Ishikawa (cell line): ENCODE results near the gene ANKRD13A.

Source experiments
- CEBPB ChIP-seq: IDR thresholded peaks from 2 replicates; pipeline ENCODE4 v1.6.1; 2012
- CREB1 ChIP-seq: IDR thresholded peaks from 2 replicates; pipeline ENCODE4 v1.6.1; 2012; ENCODE audit warnings: low read depth
- EGR1 ChIP-seq: IDR thresholded peaks from 2 replicates; pipeline ENCODE4 v1.6.1; 2012
- EP300 ChIP-seq: IDR thresholded peaks from 2 replicates; pipeline ENCODE4 v1.6.1; 2012; ENCODE audit warnings: borderline replicate concordance
- FOXM1 ChIP-seq: IDR thresholded peaks from 2 replicates; pipeline ENCODE4 v1.6.1; 2012; ENCODE audit warnings: low read depth, borderline replicate concordance
- MAX ChIP-seq: IDR thresholded peaks from 2 replicates; pipeline ENCODE4 v1.6.1; 2012
- NFIC ChIP-seq: IDR thresholded peaks from 2 replicates; pipeline ENCODE4 v1.6.1; 2012
- RAD21 ChIP-seq: IDR thresholded peaks from 2 replicates; pipeline ENCODE4 v1.6.1; 2012; ENCODE audit warnings: low read depth
- REST ChIP-seq: IDR thresholded peaks from 2 replicates; pipeline ENCODE4 v1.6.1; 2012; ENCODE audit warnings: low read depth, mild to moderate bottlenecking
- TAF1 ChIP-seq: IDR thresholded peaks from 2 replicates; pipeline ENCODE4 v1.6.1; 2012; ENCODE audit warnings: low read depth, mild to moderate bottlenecking
- TCF12 ChIP-seq: IDR thresholded peaks from 2 replicates; pipeline ENCODE4 v1.6.1; 2012; ENCODE audit warnings: low read depth
- TEAD4 ChIP-seq: IDR thresholded peaks from 2 replicates; pipeline ENCODE4 v1.6.1; 2012
- USF1 ChIP-seq: IDR thresholded peaks from 2 replicates; pipeline ENCODE4 v1.6.1; 2012
- YY1 ChIP-seq: IDR thresholded peaks from 2 replicates; pipeline ENCODE4 v1.6.1; 2012; ENCODE audit warnings: low read depth
- ZBTB7A ChIP-seq: IDR thresholded peaks from 2 replicates; pipeline ENCODE4 v1.6.1; 2012; ENCODE audit warnings: low read depth

ANKRD13A gene

GRCh38 chr12:110006115-110006514 is 6.9 kb downstream of the ANKRD13A start:
- no peak for TF ChIP-seq CEBPB

GRCh38 chr12:110007881-110008280 is 8.7 kb downstream of the ANKRD13A start:
- TF ChIP-seq MAX (no peak), YY1 (no peak), ZBTB7A (no peak)

- TF ChIP-seq RAD21 (no peak), FOXM1 (no peak), CREB1 (no peak), YY1 (no peak), REST (no peak), TEAD4 (no peak), TCF12 (no peak), MAX (no peak)
Measured at GRCh38 chr12:110010853-110011723, 11.9 kb downstream of the ANKRD13A start.

GRCh38 chr12:110012137-110012536 is 12.9 kb downstream of the ANKRD13A start:
- no peak for TF ChIP-seq TAF1
- no peak for TF ChIP-seq FOXM1
- peak; percentile 93 for TF ChIP-seq CEBPB
- no peak for TF ChIP-seq MAX
- no peak for TF ChIP-seq USF1
- TF ChIP-seq RAD21: no peak

- no peak for TF ChIP-seq USF1
- no peak for TF ChIP-seq FOXM1
- no peak for TF ChIP-seq CEBPB
- no peak for TF ChIP-seq MAX
- TF ChIP-seq CREB1: no peak
- TF ChIP-seq REST: no peak
- no peak for TF ChIP-seq TEAD4
- no peak for TF ChIP-seq YY1
- no peak for TF ChIP-seq TAF1
- no peak for TF ChIP-seq EP300
- TF ChIP-seq EGR1: no peak
- no peak for TF ChIP-seq NFIC
- no peak for TF ChIP-seq RAD21
- TF ChIP-seq TCF12: no peak
- TF ChIP-seq ZBTB7A: no peak
Measured at GRCh38 chr12:110012659-110013058, 13.4 kb downstream of the ANKRD13A start.

GRCh38 chr12:110015132-110015531 is 15.9 kb downstream of the ANKRD13A start:
- TF ChIP-seq RAD21: no peak
- no peak for TF ChIP-seq CREB1
- no peak for TF ChIP-seq FOXM1
- no peak for TF ChIP-seq CEBPB
- TF ChIP-seq TCF12: no peak
- no peak for TF ChIP-seq NFIC
- TF ChIP-seq TAF1: no peak
- TF ChIP-seq ZBTB7A: no peak
- TF ChIP-seq EGR1: no peak
